Measurements from ENCODE around the gene CTNNA2. TPM values are rescaled to one million over a fixed set of nuclear protein-coding genes. Genes with fewer than 3 reads are reported as not detected.

The CTNNA2 gene
- polyA plus RNA-seq, 1 of the 3 experiments (the other 2 are of a cell fraction): 0.30 TPM

- TF ChIP-seq, protein P1, sequence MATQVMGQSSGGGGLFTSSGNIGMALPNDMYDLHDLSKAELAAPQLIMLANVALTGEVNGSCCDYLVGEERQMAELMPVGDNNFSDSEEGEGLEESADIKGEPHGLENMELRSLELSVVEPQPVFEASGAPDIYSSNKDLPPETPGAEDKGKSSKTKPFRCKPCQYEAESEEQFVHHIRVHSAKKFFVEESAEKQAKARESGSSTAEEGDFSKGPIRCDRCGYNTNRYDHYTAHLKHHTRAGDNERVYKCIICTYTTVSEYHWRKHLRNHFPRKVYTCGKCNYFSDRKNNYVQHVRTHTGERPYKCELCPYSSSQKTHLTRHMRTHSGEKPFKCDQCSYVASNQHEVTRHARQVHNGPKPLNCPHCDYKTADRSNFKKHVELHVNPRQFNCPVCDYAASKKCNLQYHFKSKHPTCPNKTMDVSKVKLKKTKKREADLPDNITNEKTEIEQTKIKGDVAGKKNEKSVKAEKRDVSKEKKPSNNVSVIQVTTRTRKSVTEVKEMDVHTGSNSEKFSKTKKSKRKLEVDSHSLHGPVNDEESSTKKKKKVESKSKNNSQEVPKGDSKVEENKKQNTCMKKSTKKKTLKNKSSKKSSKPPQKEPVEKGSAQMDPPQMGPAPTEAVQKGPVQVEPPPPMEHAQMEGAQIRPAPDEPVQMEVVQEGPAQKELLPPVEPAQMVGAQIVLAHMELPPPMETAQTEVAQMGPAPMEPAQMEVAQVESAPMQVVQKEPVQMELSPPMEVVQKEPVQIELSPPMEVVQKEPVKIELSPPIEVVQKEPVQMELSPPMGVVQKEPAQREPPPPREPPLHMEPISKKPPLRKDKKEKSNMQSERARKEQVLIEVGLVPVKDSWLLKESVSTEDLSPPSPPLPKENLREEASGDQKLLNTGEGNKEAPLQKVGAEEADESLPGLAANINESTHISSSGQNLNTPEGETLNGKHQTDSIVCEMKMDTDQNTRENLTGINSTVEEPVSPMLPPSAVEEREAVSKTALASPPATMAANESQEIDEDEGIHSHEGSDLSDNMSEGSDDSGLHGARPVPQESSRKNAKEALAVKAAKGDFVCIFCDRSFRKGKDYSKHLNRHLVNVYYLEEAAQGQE (IDR thresholded peaks at IDR 0.05; ENCODE audit: low read depth, low read length): no peak
- TF ChIP-seq USF2 (IDR thresholded peaks at IDR 0.05; ENCODE audit: borderline replicate concordance, low read depth, low read length) (no peak), EP300 (IDR thresholded peaks at IDR 0.05; ENCODE audit: borderline replicate concordance in 1 of 2, low read depth in 1 of 2, low read length in 1 of 2) (no peak), FOXM1 (IDR thresholded peaks at IDR 0.05; ENCODE audit: low read depth) (no peak), RFX5 (IDR thresholded peaks at IDR 0.05; ENCODE audit: low read length) (no peak)
Measured at GRCh38 chr2:80009211-80009610, 496.4 kb downstream of the CTNNA2 start (continued).

DNA sequence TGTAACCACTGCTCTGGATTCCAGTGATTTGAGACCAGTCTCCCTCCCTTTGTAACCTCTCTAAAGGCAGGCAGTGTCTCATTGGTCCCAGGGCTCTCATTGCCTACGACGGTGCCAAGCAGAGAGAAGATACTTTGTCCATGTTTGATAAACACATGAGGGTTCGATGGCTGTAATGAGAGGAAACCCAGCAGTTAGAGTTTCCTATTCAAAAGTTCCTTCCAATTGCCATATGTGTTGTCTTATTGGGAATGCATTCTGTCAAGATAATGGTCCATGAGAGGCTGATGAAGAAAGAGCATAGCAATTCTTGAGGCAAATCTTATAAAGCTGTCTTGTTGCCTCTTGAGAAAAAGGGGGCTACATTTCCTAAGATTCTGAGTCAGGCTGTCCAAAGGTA, 499.2 kb downstream of the CTNNA2 start:
- Histone ChIP-seq H3K79me2 (ENCODE audit: insufficient read depth) (no peaks in the 10 kb centered on the region), H4K20me1 (ENCODE audit: insufficient read depth) (no peaks in the 10 kb centered on the region), H3K4me1 (ENCODE audit: control insufficient read depth in 1 of 2, insufficient read depth in 2 of 2, low read depth in 1 of 2, low read length in 1 of 2) (no peaks in the 10 kb centered on the region; a peak in 1 of 4 replicates), H3F3A (replicated peaks; ENCODE audit: insufficient read depth) (no peaks in the 10 kb centered on the region), H3K9ac (no peak overlapping the region), H3K9me3 (no peaks in the 10 kb centered on the region), H3K36me3 (replicated peaks in 1 of 2; ENCODE audit: control insufficient read depth in 1 of 2, insufficient read depth in 2 of 2, low read length in 1 of 2) (no peaks in the 10 kb centered on the region), H3K4me2 (no peak overlapping the region), H3K4me3 (ENCODE audit: low read depth in 2 of 2, low read length in 1 of 2) (no peak overlapping the region), H3K27ac (ENCODE audit: low read depth in 2 of 2, low read length in 1 of 2) (no peak overlapping the region), H3K27me3 (ENCODE audit: insufficient read depth) (no peaks in the 10 kb centered on the region), H2AFZ (ENCODE audit: low read depth) (no peak overlapping the region), H3K9me2 (no peaks in the 10 kb centered on the region)
- TF ChIP-seq SIN3A (IDR thresholded peaks at IDR 0.05; ENCODE audit: borderline replicate concordance, low read depth, low read length) (no peak), GATA2 (CRISPR knock-in tag; IDR thresholded peaks at IDR 0.05) (no peak)
- no peak for DNase-seq
- ChIA-PET POLR2A (no interaction called here), CTCF (no interaction called here)
- 59% methylated on average over 3 of the region's 3 CpGs for WGBS (ENCODE audit: low lambda C conversion rate)

- no peaks in the 10 kb centered on the region for H3F3A ChIP-seq (replicated peaks; ENCODE audit: insufficient read depth)
- H3K79me2 ChIP-seq (ENCODE audit: insufficient read depth): no peaks in the 10 kb centered on the region
- H3K9ac ChIP-seq: no peak overlapping the region
- no peaks in the 10 kb centered on the region for H3K27me3 ChIP-seq (ENCODE audit: insufficient read depth)
- TF ChIP-seq TCF12 (IDR thresholded peaks at IDR 0.05) (peak; percentile 20; the same call in 1 of the 2 replicates), CTCF (IDR thresholded peaks at IDR 0.05) (no peak), MEF2A (IDR thresholded peaks at IDR 0.05; ENCODE audit: borderline replicate concordance, low read depth) (peak; percentile 53; the same call in 1 of the 2 replicates), FOSL2 (IDR thresholded peaks at IDR 0.05; ENCODE audit: borderline replicate concordance, low read depth) (peak; percentile 28; the same call in 1 of the 2 replicates)
- POLR2A ChIA-PET: no interaction called here
- H2AFZ ChIP-seq (ENCODE audit: low read depth): no peak overlapping the region; the same call in 1 of the 2 replicates
- H4K20me1 ChIP-seq (ENCODE audit: insufficient read depth): no peaks in the 10 kb centered on the region
- no peak overlapping the region for H3K27ac ChIP-seq (ENCODE audit: low read depth in 2 of 2, low read length in 1 of 2)
- H3K4me1 ChIP-seq (ENCODE audit: control insufficient read depth in 1 of 2, insufficient read depth in 2 of 2, low read depth in 1 of 2, low read length in 1 of 2): peaks cover 1 to 2% of the 10 kb centered on the region in 2 experiments; a peak in 2 of 4 replicates
- no peaks in the 10 kb centered on the region for H3K9me3 ChIP-seq
- CTCF ChIA-PET: no interaction called here
- no peak overlapping the region for H3K4me2 ChIP-seq
- no peaks in the 10 kb centered on the region for H3K9me2 ChIP-seq
- DNase-seq: no peak
- no peak overlapping the region for H3K4me3 ChIP-seq (ENCODE audit: low read depth in 2 of 2, low read length in 1 of 2)
- H3K36me3 ChIP-seq (replicated peaks in 1 of 2; ENCODE audit: control insufficient read depth in 1 of 2, insufficient read depth in 2 of 2, low read length in 1 of 2): no peaks in the 10 kb centered on the region
Measured at GRCh38 chr2:80014637-80015036, 501.8 kb downstream of the CTNNA2 start.

Data from SK-N-SH (cell line).